ENCODE measurements around the gene GALNS.

GALNS gene

GRCh38 chr16:88855176-88855575 lies 1.6 kb downstream of the GALNS start:
- DNase-seq, result no peak

- no peak for DNase-seq
Observed at GRCh38 chr16:88854306-88855111, 2.2 kb downstream of the GALNS start.

DNA sequence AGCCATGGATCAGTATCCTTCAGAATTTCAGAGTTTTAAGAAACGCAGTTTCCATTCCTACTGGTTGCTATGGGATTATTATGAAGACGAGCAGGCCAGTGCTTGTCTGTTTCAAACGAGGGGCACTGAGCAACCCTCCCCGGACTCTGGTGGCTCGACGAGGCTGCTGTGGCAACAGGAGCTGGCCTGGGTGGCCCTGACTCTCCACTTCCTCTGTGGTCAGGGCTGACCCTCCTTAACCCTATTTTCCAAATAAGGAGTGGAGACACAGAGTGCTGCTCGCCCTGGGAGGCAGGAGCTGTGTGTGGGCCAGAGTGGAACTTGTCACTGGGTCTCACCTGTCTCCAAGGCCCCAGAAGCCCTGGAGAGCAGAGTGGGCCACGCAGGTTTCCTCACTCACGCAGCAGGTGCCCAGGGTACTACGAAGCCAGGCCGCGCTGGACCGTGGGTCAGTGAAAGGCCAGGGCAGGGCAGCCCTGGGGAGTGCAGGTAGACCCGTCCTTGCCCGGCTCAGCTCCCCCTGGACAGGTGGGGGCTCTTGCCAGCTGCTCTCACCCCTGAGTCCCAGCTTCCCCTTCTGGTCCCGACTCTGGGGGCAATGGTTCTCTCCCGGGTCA lies 3.3 kb downstream of the GALNS start:
- DNase-seq, result no peak

DNA sequence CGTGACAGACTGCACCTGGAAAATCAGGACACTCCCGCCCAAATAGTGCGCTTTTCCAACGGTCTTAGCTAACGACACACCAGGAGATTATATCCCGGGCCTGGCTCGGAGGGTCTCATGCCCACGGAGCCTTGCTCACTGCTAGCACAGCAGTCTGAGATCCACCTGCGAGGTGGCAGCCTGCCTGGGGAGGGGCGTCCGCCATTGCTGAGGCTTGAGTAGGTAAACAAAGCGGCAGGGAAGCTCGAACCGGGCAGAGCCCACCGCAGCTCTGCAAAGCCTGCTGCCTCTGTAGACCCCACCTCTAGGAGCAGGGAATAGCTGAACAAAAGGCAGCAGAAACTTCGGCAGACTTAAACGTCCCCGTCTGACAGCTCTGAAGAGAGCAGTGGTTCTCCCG lies 5.1 kb downstream of the GALNS start:
- DNase-seq, result no peak

GRCh38 chr16:88850531-88851199 lies 6.1 kb downstream of the GALNS start:
- no peak for DNase-seq

GRCh38 chr16:88848557-88848956 lies 8.2 kb downstream of the GALNS start:
- no peak for DNase-seq

DNA sequence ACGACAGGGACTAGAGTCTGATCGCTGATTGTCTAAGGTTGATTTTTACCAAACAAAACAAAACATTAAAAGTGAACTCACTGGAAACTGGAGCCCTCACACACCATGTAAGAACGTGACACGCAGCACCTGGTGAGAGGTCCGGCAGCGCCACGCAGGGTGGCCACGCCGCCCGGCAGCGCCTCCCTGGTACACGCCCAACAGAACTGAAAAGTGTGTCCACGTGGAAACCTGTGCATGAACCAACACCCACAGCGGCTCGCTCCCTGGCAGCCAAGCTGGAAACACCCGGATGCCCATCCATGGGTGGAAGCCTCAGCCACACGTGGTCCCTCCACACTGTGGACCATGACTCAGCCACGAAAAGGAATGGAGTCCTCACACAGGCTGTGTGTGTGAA lies 9.1 kb downstream of the GALNS start:
- no peak for DNase-seq

GRCh38 chr16:88846088-88846487 lies 10.7 kb downstream of the GALNS start:
- no peak for DNase-seq

DNA sequence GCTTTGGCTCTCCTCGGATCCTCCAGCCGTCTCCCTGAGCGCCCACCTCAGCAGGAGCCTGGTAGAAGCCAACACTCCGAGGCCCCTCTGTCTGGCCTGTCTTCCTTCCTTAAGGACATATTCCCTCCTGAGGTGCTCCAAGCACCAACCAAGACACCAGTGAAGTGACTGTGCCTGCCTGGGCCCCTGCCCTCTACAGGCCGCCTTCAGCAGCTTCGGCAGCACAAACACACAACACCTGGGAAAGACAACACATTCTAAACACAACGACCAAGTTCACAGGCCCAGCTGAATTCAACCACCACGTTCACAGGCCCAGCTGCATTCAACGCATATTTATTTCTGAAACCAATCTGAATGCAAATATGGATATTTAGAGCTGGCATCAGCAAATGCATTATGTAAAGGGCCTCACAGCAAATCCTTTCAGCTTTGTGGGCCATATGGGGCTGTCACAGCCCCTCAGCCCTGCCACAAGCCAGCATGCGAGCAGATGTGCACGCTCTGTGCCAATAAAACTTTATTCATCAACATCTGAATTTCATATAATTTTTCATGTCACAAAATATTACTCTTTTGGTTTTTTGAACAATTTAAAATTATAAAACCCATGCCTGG lies 12.2 kb downstream of the GALNS start:
- no peak for DNase-seq

- DNase-seq, result no peak
Observed at GRCh38 chr16:88843256-88843655, 13.5 kb downstream of the GALNS start.

- DNase-seq, result no peak
Observed at GRCh38 chr16:88842806-88843205, 13.9 kb downstream of the GALNS start.

GRCh38 chr16:88842308-88842756 lies 14.4 kb downstream of the GALNS start:
- no peak for DNase-seq

- DNase-seq, result no peak
Observed at GRCh38 chr16:88841521-88842307, 15.0 kb downstream of the GALNS start.

GRCh38 chr16:88840600-88841215 lies 16.0 kb downstream of the GALNS start:
- no peak for DNase-seq

- no peak for DNase-seq
Observed at GRCh38 chr16:88839745-88840599, 16.8 kb downstream of the GALNS start.

GRCh38 chr16:88839026-88839529 lies 17.7 kb downstream of the GALNS start:
- no peak for DNase-seq

DNA sequence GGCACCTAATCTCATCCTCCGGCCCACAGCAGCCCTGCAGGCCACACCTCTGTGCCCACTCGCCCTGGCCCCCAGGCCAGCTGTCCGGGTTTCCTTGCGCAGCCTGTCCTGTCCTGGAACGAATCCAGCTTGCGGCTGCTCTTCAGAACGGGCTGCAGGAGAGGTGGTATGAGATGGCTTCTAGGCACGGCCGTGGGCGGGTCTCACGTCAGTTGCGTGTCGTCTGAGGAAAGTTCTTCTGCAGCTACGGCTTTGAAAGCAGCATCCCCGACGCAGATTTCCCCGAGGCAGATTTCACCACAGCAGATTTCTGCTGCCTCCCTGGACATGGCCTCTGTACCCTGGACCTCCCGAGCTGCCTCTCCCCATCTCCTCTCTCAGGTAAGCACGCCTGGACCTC lies 18.2 kb downstream of the GALNS start:
- no peak for DNase-seq

DNA sequence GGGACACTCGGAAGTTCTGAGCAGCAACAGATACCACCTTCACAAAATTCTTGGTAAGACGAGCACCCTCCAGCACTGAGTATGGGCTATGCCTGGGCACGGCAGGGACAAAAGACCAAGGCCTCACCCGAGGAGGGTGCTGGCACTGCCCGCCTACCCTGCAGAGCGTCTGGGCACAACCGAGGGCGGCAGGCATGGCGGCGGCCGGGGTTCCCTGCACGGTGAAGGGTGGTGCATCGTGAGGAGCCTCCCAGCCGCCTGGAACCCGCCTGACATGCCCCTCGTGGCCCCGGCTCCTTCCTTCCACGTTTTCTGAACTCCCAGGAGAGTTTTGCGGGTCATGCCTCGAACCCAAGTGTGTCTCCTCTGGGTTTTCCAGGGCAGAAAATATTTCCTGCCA lies 18.9 kb downstream of the GALNS start:
- no peak for DNase-seq

GRCh38 chr16:88836791-88837190 lies 20.0 kb downstream of the GALNS start:
- DNase-seq, result no peak

GRCh38 chr16:88835818-88836217 lies 20.9 kb downstream of the GALNS start:
- no peak for DNase-seq

- no peak for DNase-seq
Observed at GRCh38 chr16:88835383-88835782, 21.4 kb downstream of the GALNS start.

All from islet precursor cell (in vitro differentiated cells).